ENCODE data around the gene ELP4.

ELP4 gene

DNA sequence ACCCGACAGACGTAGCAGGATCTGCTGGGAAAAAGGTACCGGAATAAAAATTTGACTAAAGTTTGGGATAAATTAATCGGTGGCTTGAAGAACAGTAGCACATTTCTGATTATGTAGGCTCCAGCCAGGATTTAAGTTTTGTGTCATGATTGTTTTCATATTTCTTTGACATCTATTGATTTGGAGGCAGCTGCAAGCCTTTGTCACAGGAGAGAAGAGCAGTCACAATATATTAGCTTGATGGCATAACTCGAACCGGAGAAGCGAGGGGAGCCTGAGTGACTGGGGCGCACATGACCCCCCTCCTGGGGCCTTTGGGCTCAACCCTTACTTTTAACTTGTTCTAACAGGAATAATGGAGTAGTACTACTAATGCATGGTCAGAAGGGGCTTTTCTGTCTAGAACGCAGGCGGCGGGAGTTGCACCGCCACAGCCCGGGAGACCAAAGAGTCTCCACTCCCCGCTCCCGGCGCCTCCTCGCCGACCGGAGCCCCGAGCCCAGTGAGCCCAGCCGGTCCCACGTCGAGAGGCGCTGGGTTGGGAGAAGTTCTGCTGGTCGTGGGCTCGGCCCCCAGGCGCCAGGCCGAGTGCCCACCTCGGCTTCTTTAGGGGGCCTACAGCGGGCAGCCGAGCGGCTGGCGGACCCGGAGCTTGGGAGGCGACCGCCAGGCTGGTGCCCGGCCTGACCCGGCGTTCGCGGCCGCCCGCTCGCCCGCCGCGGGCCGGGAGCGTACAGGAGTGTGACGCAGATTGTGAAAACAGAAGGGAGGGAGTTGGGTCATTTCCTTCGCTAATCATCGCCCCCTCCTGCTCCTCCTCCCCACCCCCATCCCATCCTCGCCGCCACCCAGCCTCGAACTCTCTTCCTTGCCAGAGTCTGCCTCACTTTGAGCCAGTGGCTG is 317.2 kb downstream of the ELP4 start:
- DNase-seq, result no peak

DNA sequence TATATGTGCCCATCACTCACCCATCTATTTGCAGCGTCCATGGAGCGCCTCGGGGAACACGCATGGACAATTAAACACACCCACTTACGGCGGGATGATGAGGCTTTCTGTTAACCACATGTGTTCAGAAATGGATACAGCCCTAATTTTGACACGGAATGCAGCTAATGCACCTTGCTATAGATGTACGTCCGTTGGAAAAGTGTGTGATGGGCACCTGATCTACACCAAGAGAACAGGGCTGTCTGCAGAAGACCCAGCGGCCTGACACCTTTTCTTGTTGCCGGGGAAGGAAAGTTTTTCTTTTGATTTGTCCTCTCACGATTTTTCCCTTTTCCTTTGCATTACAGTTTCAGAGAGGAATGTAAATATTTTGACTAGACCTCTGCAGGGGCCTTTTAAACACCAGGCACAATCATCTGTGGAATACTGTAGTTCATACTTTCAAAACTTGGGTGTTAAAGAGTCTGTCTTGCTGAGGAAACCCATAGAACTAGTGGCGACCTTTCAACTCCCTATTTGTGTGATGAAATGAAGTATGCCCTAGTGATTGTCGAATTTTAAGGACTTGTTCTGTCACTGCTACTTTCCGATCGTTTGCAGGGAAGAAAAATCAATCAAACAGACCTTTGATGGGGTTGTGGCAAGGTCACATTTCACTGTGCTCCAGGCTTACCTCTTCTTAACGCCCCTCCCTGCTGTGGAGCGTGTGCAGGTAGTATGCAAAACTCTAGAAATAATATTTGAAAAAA is 318.1 kb downstream of the ELP4 start:
- no peak for DNase-seq

DNA sequence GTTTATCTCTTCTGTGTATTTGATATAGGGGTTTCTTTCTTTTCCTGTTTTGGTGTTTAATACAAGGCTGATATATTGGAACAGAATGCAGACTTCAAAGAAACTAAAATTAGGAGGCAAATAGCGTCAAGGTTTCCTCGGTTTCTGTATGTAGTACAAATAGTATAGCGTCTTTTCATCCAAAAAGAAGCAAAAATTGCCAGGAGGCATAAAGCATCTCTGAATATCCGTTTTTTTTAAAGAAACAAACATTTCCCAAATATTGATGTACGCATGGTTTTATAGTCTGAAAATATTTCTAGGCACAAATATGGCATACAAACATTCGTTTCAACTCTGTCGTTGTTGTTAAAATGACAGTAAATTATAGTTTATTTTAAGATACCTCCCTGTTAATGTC is 318.6 kb downstream of the ELP4 start:
- no peak for DNase-seq

DNA sequence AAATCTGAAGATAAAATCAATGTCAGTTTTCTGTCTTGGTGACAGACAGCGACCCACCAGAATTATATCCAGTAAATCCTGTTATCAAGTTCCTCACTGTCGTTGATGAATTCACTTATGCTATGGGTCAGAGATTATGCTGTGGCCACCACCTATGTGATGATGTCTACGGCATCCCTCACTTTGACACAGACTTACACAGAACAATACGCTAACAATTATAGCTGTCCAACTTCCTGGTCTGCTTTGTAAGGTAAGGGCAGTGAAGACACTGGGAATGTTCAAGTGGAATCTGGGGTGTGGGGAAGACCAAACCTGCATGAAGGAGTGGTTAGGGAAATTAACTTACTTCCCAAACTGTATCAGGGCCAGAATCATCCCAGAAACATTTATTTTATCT is 320.8 kb downstream of the ELP4 start:
- DNase-seq, result no peak

GRCh38 chr11:31834237-31834636 is 324.7 kb downstream of the ELP4 start:
- DNase-seq, result no peak

All from NCI-H1694 (cell line).